ENCODE results near the gene TOX3. TPM values are rescaled to one million over a fixed set of nuclear protein-coding genes. Genes with fewer than 3 reads are reported as not detected.

TOX3 gene
- total RNA-seq, 1 experiment from 2014 or later, result 20.2 TPM

GRCh38 chr16:52404546-52404945, 142.4 kb downstream of the TOX3 start (continued):
- no peak for TF ChIP-seq USF1 (CRISPR knock-in tag; IDR thresholded peaks at IDR 0.05)
- no peak for TF ChIP-seq ERG (CRISPR knock-in tag; IDR thresholded peaks at IDR 0.05)
- no peak for TF ChIP-seq ZNF121 (CRISPR knock-in tag; IDR thresholded peaks at IDR 0.05)
- no peak for TF ChIP-seq HMGXB4 (CRISPR knock-in tag; IDR thresholded peaks at IDR 0.05)

- ChIA-PET POLR2A (interaction anchor here (0.6 kb wide), 1 partner anchor 149 kb away, joined by 3 read pairs; no protein-coding TSS in a partner anchor), CTCF (interaction anchor here (1.2 kb wide), 1 partner anchor 331 kb away, joined by 4 read pairs; no protein-coding TSS in a partner anchor)
- H3K4me1 Mint-ChIP-seq, result peaks cover 11% of the 10 kb centered on the region
- H3K9me3 Mint-ChIP-seq, result peaks cover 16% of the 10 kb centered on the region
- no peak overlapping the region for H3K27ac Mint-ChIP-seq
- 0 out of 2 replicates have a peak, but pooled peaks cover 3% of the 10 kb centered on the region for H3K36me3 Mint-ChIP-seq
- H3K4me3 Mint-ChIP-seq, result no peak overlapping the region
- DNase-seq (ENCODE audit: low spot score) (no peak), ATAC-seq (peak; percentile 46)
- no peaks in the 10 kb centered on the region; the same call in 1 of the 2 replicates for H3K27me3 Mint-ChIP-seq (ENCODE audit: low read depth)
- TF ChIP-seq MLX (CRISPR knock-in tag; IDR thresholded peaks at IDR 0.05) (no peak), ARID4B (CRISPR knock-in tag; IDR thresholded peaks at IDR 0.05; ENCODE audit: borderline replicate concordance) (no peak), ZNF532 (CRISPR knock-in tag; IDR thresholded peaks at IDR 0.05; ENCODE audit: borderline replicate concordance) (no peak), ZBTB21 (CRISPR knock-in tag; IDR thresholded peaks at IDR 0.05; ENCODE audit: borderline replicate concordance) (no peak), NR2C2 (CRISPR knock-in tag; IDR thresholded peaks at IDR 0.05) (no peak), OVOL2 (CRISPR knock-in tag; IDR thresholded peaks at IDR 0.05; ENCODE audit: borderline replicate concordance) (no peak), PREB (CRISPR knock-in tag; IDR thresholded peaks at IDR 0.05; ENCODE audit: borderline replicate concordance) (no peak), PRDM15 (CRISPR knock-in tag; IDR thresholded peaks at IDR 0.05) (no peak), SMAD3 (CRISPR knock-in tag; IDR thresholded peaks at IDR 0.05; ENCODE audit: borderline replicate concordance) (no peak), ERG (CRISPR knock-in tag; IDR thresholded peaks at IDR 0.05) (no peak)
These were observed 147.8 kb downstream of the TOX3 start for GRCh38 chr16:52399116-52399515.

Data from WTC11 (cell line).